Activated CD4-positive, CD25-positive, alpha-beta regulatory T cell treated with anti-CD3 and anti-CD28 coated beads, Interleukin-2, amount 50 U/mL, for 72 hours (primary cell): ENCODE data around the gene DLX5.

Experiments
- DNase-seq: peaks from one replicate; pipeline ENCODE4 v3.0.0; 2021

DLX5 gene

GRCh38 chr7:97004247-97005182 lies 20.1 kb downstream of the DLX5 start:
- DNase-seq: no peak

GRCh38 chr7:97003262-97004246 lies 21.1 kb downstream of the DLX5 start:
- no peak for DNase-seq

GRCh38 chr7:97002555-97003261 lies 21.9 kb downstream of the DLX5 start:
- DNase-seq: no peak

- DNase-seq: no peak
These were observed 22.7 kb downstream of the DLX5 start for GRCh38 chr7:97001656-97002554.

GRCh38 chr7:97001221-97001620 lies 23.4 kb downstream of the DLX5 start:
- no peak for DNase-seq

GRCh38 chr7:96998744-96999143 lies 25.9 kb downstream of the DLX5 start:
- no peak for DNase-seq

GRCh38 chr7:96998333-96998732 lies 26.3 kb downstream of the DLX5 start:
- DNase-seq: no peak

- DNase-seq: no peak
These were observed 27.1 kb downstream of the DLX5 start for GRCh38 chr7:96997512-96998032.

GRCh38 chr7:96996958-96997511 lies 27.6 kb downstream of the DLX5 start:
- no peak for DNase-seq

- no peak for DNase-seq
These were observed 28.3 kb downstream of the DLX5 start for GRCh38 chr7:96996111-96996957.

- no peak for DNase-seq
These were observed 29.1 kb downstream of the DLX5 start for GRCh38 chr7:96995406-96996110.

GRCh38 chr7:96993980-96994379 lies 30.7 kb downstream of the DLX5 start:
- DNase-seq: no peak

- no peak for DNase-seq
These were observed 31.4 kb downstream of the DLX5 start for GRCh38 chr7:96993094-96993865.

- DNase-seq: no peak
These were observed 32.2 kb downstream of the DLX5 start for GRCh38 chr7:96992192-96993005.

GRCh38 chr7:96991546-96992191 lies 33.0 kb downstream of the DLX5 start:
- no peak for DNase-seq

GRCh38 chr7:96989859-96990317 lies 34.7 kb downstream of the DLX5 start:
- DNase-seq: no peak

GRCh38 chr7:96989241-96989858 lies 35.3 kb downstream of the DLX5 start:
- no peak for DNase-seq
